HL-60 (cell line): Measurements from ENCODE around the gene PCCA.

Experiments used
- CTCF ChIP-seq: IDR thresholded peaks from one replicate; pipeline ENCODE4 v1.5.1; 2011; ENCODE audit warnings: low read length, control low read depth, inconsistent platforms; ENCODE audit not compliant: insufficient read depth
- GABPA ChIP-seq: IDR thresholded peaks from 2 replicates; pipeline ENCODE4 v1.6.1; 2012; ENCODE audit warnings: low read depth
- POLR2AphosphoS5 ChIP-seq: IDR thresholded peaks from 2 replicates; pipeline ENCODE4 v1.6.1; 2012; ENCODE audit warnings: low read depth
- REST ChIP-seq: IDR thresholded peaks from 2 replicates; pipeline ENCODE4 v1.6.1; 2012; ENCODE audit warnings: low read depth; ENCODE audit not compliant: insufficient replicate concordance
- SPI1 ChIP-seq: IDR thresholded peaks from 2 replicates; pipeline ENCODE4 v1.6.1; 2012; ENCODE audit warnings: low read depth, mild to moderate bottlenecking, borderline replicate concordance

GRCh38 chr13:100176801-100177400, 88.0 kb downstream of the PCCA start:
- TF ChIP-seq CTCF (no peak), POLR2AphosphoS5 (no peak), SPI1 (no peak), REST (no peak), GABPA (no peak)
